GM21447 (cell line): Measurements from ENCODE around the gene CBFA2T3.
A peak's percentile ranks its signal among the peaks of the same experiment; 100 is the strongest.

Source experiments
- ATAC-seq: cut with Tn5 transposase; IDR thresholded peaks from one replicate; pipeline ENCODE4 v1.9.1; 2021; ENCODE audit not compliant: unreplicated experiment

Gene CBFA2T3

DNA sequence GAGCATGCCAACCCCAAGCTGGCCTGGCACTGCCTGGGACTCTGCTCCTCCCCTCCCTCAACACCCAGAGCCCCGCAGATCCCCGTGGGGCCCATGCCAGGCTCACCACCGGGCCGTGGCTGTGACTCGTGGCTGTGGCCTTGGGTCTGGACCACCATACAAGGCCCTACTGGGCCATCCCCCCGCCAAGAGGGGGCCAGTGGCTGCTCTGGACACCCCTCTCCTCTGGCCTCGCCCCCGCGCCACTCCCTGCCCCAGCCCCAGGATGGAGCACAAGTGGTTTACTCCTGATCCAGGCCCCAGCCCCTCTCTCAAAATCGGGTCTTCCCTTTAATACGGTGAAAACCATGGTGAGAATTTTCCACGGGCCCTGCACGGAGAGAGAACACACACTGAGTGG lies 113.6 kb downstream of the CBFA2T3 start:
- ATAC-seq = no peak

DNA sequence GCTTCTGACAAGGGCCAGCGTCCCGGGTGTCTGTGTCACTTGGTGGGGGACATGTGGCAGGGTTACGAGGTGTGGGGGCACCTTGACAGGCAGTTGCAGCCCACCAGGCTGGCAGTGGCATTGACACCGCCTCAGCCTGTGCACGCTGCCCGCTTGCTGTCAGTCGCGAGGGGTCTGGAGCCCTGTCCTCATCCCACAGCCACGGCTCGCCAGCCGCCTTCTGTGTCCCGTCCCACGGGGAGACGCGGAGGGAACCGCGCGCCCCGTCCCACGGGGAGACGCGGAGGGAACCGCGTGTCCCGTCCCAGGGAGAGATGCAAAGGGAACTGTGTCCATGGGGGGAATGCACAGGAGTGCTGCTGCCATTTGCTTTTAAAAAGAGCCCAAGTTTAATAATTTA lies 114.0 kb downstream of the CBFA2T3 start:
- no peak for ATAC-seq

DNA sequence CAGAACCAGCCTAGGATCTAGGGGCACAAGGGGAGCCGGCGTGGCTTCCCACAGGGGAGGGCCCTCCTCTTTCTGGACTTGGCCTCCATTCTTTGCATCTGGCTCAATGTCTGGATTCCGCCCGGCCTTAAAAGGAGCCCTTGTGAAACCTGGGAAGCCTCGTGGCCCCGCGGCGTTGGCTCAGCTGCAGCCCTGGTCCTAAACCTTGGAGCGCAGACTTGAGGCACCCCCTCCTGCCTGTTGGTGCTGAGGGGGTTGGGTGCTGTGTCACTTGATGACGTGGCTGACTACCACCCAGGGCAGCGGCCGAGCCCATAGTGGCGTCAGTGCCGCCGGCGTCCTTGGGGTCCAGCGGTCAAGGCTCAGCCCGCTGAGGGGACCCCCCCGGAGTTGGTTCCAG lies 115.6 kb downstream of the CBFA2T3 start:
- no peak for ATAC-seq

DNA sequence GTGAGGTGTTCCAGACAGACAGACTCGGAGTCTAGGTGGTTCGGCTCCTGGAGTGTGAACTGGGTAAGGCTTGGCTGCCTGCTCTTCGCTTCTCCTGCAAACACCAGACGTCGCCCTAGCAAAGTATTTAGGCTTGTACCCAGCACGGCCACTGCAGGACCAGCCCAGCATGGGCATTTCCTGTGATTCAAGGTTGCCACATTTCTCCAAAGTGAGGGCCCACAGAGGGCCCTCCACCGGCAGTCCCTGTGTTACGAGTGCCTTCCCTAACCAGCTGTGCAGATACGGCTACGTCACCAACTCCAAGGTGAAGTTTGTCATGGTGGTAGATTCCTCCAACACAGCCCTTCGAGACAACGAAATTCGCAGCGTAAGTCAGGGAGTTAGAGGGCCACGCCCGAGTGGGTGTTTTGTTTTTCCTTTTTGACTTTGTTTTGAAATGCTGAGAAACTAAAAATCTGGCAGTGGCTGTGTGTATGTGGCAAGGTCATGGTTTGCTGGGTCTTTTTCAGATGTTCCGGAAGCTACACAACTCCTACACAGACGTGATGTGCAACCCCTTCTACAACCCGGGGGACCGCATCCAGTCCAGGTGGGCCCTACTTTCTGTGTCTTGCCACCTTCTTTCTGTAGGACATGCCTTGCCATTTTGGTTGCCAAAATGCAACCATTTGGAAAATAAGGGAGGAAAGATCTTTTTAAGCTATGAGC lies 117.5 kb downstream of the CBFA2T3 start:
- no peak for ATAC-seq

DNA sequence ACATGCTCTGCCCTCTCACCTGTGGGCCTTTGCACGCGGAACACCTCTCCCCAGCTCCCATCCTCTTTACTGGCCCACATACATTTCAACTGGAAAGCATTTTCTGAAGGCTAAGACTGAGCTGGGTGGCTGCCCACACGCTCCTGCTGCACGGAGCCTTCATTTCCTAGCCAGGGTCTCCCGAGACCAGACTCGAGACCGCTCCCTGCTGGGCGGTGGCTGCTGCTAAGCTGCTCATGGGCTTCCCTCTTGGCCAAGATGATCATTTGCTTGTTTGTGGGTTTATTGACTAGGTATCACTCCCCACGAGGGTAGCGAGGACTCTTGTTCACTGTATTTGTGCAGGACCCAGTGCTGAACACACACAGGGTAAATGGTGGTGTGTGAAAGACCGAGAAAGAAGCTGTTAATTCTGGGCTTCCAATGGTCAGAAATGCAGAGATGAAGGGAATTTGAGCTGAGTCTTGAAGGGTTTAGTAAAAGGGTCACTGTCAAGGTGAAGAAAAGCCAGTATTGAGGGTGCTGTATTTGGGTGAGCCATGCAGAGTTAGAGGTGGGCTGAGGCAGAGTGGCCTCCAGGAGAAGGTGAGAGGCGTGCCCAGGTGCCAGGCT lies 119.2 kb downstream of the CBFA2T3 start:
- ATAC-seq = peak; percentile 45

DNA sequence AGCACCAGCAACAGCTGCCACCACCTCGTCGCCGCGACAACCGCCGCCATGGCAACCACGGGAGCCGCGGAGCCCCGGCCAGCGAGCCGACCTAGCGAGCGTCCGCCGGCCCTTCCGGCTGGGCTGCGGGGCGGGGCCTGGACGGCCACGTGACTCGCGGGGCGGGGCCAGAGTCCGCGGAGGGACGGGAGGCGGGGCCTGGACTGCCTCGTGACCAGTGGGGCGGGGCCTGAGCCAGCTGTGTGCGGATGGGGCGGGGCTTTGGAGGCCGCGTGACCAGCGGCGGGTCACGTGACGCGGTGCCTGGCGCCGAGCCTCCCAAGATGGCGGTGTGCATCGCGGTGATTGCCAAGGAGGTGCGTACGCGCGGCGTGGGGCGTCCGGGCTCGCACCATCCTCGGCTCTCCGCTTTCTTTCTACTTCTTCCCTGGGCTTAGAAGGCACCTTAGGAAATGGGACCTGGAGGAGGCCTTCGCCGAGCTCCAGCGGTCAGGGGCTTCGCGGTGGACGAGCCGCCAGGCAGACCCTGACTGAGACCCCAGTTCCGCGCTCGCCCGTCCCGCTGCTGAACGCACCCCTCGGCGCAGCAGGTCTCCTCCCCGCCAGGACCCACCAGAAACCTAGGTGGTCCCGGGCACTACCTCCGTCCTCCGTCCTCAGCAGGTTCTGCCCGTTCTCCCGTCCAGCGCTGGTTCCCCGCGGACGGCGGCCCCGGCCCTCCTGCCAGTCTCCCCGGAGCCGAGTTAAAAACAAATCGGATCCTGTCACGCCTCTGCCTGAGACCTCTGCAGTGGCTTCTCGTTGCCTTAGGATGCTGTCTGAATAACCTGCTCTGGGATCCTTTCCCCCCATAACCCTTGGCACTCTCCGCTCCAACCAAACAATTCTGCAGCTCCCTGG lies 119.9 kb downstream of the CBFA2T3 start, which contains the start of the genes GALNS and TRAPPC2L:
Gene GALNS, minus strand, starts transcription at position 120 of the 900 bp plus-strand sequence. Its CDS starts 70 bp downstream, at position 50.
Gene TRAPPC2L, plus strand, starts transcription at position 300 of the 900 bp plus-strand sequence. Its CDS starts 24 bp downstream, at position 324.
- peak; percentile 63 for ATAC-seq

DNA sequence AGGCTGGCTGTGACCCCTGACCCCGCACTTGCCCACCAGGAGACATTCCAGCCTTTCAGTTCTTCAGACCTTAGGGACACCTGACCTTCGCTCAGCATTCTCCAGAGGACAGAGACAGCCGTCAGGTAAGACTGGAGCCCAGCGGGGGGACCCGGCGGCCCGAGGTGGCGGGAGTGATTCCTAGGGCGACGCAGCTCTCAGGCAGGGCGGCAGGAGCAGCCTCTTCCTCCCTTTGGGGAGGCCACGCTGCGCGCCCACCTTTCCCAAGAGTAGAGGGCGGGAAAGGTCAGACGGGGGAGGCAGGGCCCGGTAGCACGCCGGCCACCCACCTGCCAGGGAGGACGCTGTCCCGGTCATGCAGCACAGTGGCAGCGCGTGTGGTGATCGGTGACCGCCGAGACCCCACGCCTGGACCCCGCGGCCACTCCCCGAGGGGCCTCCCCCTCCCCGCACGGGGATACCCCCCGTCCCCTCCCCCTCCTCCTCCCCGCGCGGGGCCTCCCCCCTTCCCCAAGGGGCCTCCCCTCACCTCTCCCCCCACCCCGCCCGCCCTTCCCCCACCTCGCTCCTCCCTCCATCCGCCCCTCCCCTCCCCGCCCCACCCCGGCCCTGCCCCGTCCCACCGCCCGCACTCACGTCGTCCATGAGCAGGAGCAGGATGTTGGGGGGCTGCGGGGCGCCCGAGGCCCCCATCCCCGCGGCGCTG lies 120.7 kb downstream of the CBFA2T3 start:
- no peak for ATAC-seq

DNA sequence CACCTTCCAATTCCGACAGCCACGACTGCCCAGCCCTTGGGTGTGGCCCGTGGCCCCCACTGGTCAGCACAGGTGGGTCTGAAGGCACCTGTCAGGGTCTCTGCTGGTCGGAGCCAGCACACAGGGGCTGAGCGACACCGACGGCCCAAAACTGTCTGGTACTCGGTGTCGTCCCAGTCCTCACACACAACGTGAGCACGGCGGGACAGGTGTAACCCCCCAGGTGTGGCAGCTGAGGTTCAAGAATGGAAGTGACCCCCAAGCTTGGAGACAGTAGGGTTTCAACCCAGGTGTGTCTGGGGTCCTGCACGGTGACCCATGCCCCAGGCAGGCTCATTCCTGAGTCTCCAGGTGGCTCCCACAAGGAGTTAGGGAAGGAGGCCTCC lies 121.3 kb downstream of the CBFA2T3 start:
- ATAC-seq = no peak

DNA sequence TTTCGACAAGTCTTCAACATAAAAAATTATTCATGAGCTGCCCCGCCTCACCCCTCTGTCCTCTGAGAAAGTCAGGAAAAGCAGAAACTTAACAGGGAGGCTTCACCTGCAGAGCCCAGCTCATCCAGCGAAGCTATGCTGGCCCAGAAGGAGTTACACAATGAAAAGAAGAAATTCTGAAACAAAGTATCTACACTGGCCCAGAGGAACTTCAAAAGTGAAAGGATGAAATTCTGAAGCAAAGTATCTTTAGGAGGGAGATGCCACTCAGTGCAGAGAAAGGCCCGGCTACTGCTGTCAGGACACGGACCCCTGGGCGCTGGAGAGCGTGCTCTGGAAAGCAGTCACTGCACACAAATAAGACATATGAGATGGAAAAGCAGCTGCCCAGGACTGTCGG lies 121.8 kb downstream of the CBFA2T3 start:
- no peak for ATAC-seq

DNA sequence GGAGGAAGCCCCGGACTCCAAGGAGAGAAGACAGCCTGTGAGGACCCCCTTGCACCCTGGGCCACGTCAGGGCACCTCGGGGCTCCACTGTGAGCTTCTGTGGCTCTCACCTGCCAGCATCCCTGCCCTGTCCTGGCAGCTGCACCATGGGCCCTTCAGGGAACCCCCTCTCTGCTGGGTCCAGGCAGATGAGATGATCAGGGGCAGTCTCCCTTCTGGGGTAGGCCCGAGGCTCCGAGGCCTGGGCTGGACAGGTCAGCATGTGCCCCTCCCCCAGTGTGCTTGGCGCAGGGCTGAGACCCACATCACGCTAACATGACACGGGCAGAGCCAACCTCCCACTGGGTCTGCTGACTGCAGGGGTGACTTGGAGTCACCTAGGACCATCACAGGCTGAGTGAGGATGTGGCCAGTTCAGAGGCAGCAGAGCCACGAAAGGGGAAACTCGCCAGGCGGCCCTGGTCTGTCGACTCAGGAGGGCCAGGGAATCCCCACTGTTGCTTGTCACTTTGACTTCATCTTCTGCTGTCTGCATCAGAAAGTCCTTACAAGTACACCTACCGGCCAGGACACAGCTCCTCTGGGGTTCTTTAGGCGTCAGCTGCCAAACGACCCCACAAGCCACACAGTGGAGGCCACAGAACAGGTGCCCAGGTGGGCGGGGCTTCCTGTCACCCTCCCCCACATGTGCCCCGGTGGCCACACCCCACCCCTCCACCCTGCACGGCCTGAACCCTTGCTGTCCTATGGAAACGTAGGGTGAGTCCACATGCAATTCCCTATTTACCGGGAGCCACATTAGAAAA lies 122.5 kb downstream of the CBFA2T3 start:
- ATAC-seq = no peak

DNA sequence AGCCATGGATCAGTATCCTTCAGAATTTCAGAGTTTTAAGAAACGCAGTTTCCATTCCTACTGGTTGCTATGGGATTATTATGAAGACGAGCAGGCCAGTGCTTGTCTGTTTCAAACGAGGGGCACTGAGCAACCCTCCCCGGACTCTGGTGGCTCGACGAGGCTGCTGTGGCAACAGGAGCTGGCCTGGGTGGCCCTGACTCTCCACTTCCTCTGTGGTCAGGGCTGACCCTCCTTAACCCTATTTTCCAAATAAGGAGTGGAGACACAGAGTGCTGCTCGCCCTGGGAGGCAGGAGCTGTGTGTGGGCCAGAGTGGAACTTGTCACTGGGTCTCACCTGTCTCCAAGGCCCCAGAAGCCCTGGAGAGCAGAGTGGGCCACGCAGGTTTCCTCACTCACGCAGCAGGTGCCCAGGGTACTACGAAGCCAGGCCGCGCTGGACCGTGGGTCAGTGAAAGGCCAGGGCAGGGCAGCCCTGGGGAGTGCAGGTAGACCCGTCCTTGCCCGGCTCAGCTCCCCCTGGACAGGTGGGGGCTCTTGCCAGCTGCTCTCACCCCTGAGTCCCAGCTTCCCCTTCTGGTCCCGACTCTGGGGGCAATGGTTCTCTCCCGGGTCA lies 123.6 kb downstream of the CBFA2T3 start:
- ATAC-seq = no peak

DNA sequence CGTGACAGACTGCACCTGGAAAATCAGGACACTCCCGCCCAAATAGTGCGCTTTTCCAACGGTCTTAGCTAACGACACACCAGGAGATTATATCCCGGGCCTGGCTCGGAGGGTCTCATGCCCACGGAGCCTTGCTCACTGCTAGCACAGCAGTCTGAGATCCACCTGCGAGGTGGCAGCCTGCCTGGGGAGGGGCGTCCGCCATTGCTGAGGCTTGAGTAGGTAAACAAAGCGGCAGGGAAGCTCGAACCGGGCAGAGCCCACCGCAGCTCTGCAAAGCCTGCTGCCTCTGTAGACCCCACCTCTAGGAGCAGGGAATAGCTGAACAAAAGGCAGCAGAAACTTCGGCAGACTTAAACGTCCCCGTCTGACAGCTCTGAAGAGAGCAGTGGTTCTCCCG lies 125.4 kb downstream of the CBFA2T3 start:
- no peak for ATAC-seq

DNA sequence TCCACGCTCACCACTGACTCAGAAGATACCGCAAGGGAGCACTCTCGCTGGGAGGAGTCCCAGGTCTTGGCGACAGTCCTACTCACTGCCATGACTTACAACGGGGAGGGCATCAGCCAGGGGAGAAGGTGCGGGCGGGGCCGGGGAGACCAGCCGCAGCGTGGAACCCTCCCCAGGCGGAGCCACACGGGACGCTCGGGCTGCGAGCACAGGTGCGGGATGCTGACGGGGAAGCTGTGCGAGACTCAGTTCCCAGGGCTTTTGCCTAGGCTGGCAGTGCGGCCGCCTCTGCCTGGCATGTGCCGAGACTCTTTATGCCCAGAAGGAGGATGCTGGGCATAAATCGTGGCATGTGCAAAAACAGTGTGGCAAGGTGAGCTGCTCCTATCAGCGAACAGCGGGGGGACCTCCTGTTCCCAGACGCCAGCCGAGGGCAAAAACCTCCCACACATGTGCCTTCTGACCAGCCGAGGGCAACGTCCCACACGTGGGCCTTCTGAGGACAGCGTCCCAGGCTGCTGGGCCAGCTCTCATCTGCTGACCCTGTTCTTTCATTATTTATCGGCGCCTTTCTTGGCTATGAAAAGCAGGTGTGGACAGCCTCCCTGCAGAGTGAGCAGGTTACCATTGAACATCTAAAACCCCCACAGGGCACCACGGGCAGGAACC lies 126.3 kb downstream of the CBFA2T3 start:
- no peak for ATAC-seq

DNA sequence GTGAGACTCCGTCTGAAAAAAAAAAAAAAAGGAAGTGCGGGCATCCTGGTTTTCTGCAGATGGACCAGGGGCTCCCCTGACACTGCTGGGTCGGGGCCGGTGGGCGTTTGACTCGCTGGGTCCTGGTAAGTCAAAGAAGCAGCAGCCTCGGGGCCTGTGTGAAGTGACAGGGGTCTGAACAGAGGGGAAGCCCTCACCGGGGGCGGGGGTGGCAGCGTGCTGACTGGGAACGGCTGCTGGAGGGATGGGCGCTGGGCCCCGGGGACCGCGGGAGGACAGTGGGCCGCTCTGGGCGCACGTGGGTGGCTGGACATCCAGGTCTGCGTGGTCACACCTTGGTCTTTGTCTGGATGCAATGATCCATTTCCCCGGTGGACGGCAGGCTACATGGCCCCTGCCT lies 128.4 kb downstream of the CBFA2T3 start:
- ATAC-seq = no peak

DNA sequence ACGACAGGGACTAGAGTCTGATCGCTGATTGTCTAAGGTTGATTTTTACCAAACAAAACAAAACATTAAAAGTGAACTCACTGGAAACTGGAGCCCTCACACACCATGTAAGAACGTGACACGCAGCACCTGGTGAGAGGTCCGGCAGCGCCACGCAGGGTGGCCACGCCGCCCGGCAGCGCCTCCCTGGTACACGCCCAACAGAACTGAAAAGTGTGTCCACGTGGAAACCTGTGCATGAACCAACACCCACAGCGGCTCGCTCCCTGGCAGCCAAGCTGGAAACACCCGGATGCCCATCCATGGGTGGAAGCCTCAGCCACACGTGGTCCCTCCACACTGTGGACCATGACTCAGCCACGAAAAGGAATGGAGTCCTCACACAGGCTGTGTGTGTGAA lies 129.4 kb downstream of the CBFA2T3 start:
- no peak for ATAC-seq

DNA sequence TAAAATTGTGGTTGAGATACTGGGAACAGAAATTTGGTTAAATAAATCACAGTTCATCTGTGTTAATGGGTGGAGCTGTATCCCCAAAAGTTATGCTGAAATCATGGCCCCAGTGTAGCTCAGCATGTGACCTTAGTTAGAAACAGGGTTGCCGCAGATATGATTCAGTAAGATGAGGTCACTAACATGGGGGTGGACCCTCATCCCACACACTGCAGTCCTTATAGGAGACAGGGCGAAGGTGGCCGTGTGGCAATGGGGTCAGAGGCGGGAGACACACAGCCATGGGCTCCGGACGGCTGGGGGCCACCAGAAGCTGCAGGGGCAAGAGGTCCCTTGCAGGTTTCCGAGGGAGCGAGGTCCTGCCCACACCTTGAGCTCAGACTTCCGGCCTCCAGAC lies 130.9 kb downstream of the CBFA2T3 start:
- ATAC-seq = no peak

DNA sequence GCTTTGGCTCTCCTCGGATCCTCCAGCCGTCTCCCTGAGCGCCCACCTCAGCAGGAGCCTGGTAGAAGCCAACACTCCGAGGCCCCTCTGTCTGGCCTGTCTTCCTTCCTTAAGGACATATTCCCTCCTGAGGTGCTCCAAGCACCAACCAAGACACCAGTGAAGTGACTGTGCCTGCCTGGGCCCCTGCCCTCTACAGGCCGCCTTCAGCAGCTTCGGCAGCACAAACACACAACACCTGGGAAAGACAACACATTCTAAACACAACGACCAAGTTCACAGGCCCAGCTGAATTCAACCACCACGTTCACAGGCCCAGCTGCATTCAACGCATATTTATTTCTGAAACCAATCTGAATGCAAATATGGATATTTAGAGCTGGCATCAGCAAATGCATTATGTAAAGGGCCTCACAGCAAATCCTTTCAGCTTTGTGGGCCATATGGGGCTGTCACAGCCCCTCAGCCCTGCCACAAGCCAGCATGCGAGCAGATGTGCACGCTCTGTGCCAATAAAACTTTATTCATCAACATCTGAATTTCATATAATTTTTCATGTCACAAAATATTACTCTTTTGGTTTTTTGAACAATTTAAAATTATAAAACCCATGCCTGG lies 132.5 kb downstream of the CBFA2T3 start:
- no peak for ATAC-seq

DNA sequence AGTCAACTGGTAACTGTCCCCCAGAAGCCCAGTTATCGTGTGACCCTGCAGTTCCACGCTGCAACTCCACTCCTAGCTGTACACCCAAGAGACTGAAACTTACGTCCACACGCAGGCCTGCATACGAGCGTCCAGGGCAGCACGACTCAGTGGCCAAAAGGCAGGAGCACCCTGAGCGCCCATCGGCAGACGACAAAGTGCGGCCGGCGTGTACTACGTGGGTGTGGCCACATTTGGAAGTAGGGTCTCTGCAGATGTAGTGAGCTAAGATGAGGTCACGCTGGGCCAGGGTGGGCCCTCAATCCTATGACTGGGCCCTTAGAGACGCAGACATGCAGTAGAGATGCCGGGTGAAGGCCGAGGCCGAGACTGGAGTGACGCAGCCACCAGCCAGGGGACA lies 133.8 kb downstream of the CBFA2T3 start:
- ATAC-seq = no peak

DNA sequence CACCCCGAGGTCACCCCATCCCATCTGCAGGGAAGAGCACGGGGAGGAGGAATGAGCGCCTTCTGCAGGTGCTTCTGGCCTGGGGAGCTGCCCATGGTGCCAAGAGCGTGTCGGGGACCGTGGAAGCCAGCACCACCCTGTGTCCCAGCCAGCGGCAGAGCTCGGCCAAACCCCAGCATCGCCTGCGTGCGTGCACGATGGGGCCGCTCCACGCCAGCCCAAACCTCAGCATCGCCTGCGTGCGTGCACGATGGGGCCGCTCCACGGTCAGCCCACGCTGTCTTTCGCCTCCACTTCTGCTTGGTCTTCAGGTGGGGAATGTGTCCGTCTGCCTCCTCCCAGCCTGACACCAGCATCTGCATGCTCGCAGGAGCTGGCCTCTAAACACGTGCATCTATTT lies 134.2 kb downstream of the CBFA2T3 start:
- ATAC-seq = no peak
